ENCODE data around the gene FLNB. TPM values are rescaled to one million over a fixed set of nuclear protein-coding genes. Genes with fewer than 3 reads are reported as not detected.
"Not testable (repeated sequence)": the region's sequence is repeated elsewhere in the genome, so short reads cannot be mapped to it uniquely, and the experiment has no call there.

The FLNB gene
- total RNA-seq, 1 donor from 2014 or later = 183 TPM

DNA sequence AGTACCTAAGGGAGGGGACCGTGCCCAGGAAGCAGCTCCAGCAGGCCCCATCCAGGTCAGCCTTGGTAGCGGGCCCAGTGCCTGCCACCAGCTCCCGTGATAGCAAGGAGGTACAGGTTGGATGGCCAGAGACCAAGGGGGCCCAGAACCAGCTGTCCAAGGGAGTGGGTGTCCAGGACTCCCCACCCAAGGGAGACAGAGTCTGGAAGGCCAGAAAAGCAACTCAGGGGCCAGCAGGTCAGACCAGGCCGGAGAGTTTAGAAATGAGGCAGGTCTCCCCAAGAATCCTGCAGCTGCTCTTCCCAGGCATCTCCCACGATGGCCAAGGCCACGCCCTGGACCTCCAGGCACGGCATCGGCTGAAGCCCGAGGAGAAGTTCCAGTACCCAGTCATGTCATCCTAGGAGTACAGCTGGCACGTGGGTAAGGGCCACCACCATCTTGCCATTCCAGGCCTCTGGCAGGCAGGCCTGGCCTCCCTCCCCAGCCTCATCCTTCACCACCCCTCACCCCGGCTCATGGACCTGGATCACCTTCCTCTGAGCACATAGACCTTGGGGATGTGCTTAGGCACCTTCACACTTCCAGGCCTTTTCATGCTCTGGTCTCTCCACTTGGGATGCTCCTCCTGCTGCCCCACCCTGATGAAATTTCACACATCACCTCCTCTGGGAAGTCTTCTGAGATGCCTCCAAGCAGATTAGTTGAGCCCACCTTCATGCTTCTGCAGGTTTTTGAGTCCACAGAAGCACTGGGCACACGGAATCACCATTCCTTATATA lies 172.1 kb downstream of the FLNB start:
- no peak for DNase-seq (ENCODE audit: low spot score)

GRCh38 chr3:58180940-58181587 lies 172.8 kb downstream of the FLNB start:
- no peak for DNase-seq (ENCODE audit: low spot score)

- DNase-seq (ENCODE audit: low spot score) = no peak
These were observed 175.0 kb downstream of the FLNB start for GRCh38 chr3:58183221-58183620.

- no peak for DNase-seq (ENCODE audit: low spot score)
These were observed 175.7 kb downstream of the FLNB start for GRCh38 chr3:58183891-58184290.

DNA sequence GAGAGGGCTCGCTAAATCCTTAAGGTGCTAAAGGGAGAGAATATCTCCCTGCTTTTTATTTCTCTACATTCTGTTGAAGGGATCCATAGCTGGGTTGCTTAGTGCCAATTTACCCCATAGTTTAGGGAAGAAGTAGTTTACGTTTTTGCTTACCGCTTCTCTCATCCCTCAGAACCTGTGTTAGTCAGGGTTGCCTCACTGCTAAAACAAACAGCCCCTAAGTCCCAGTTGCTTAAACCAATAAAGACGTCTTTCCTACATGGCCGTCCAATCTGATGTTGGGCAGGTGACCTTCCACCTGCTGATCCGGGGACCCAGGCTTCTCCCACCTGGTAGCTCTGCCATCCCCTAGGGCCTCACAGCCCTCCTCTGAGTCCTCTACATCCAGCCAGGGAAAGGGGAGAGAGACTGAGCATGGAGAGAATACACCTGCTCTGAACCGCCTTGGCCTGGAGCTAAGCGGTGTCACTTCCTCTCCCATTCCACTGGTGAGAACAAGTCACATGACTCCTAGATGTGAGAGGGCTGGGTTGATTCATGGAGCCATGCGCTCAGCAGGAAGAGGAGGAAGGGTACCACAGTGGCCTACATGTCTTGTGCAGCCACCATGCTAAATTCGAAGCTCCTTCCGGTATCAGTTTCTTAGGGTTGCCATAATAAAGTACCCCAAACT lies 176.2 kb downstream of the FLNB start:
- DNase-seq (ENCODE audit: low spot score) = no peak

DNA sequence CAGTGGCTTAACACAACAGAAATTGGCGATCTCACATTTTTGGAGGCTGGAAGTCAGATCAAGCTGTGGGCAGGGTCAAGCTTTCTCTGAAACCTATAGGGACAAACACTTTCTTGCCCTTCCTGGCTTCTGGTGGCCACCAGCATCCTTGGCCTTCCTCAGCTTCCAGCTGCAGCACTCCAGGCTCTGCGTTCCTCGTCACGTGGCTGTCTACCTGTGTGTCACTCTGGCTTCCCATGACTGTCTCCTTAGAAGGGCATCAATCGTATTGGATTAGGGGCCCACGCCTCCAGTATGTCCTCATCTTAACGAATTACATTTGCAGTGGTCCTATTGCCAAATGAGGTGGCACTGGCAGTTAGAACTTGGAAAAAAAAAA lies 176.7 kb downstream of the FLNB start:
- no peak for DNase-seq (ENCODE audit: low spot score)

DNA sequence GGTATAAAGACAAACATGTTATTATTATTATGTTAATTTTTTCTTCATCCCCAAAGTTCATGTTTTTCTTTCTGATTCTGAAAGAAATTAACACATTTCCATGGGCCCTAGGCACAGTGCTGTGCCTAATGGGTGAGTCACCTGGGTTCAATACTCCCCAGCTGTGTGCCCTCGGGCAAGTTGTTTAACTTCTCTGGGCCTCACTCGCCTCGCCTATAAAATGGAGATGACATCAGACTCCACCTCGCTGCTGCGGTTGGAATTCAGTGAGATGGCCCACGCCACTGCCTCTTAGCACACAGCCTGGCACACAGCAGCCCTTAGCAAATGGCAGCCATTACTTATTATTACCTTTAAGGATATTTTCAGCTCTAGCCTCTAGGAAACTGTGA lies 179.9 kb downstream of the FLNB start:
- DNase-seq (ENCODE audit: low spot score) = no peak

DNA sequence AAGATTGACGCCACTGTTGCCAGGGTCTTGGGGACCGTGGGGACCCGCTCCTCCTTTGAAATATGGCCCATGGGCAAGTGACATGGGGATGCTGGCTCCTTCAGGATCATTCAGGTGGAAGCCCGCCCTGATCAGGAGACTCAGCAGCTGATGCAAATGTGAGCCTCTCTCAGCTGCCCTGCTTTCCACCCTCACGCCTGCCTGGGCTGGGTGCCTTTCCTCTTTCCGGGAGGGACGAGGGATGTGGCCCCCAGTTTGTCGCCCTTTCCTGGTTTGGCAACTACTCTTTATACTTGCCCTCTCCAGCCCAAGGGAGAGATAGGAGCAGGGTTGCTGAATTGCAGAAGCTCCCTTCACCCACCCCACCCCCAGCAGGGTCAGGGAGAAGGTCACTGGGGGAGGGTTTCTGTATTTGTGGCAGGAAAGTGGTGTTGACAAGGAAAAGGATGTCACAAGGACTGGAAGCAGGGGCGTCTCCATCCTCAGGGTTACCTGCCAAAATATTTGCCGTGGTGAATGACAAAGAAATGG lies 180.8 kb downstream of the FLNB start:
- no peak for DNase-seq (ENCODE audit: low spot score)

DNA sequence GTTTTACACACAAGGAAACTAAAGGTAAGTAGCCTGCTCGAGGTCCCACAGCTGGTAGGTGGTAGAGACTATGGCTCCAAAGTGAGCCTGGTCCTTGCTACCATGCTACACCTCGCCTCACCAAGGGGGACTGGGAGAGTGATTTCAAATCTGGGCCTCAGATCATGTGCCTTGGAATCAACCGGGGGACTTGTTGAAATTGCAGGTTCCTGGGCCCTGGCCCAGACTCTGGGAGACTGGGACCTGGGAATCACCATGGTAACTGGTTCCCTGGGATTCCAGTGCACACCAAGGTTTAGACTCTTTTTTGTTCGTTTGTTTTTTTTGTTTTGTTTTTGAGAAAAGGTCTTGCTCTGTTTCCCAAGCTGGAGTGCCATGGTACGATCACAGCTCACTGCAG lies 181.5 kb downstream of the FLNB start:
- no peak for DNase-seq (ENCODE audit: low spot score)

DNA sequence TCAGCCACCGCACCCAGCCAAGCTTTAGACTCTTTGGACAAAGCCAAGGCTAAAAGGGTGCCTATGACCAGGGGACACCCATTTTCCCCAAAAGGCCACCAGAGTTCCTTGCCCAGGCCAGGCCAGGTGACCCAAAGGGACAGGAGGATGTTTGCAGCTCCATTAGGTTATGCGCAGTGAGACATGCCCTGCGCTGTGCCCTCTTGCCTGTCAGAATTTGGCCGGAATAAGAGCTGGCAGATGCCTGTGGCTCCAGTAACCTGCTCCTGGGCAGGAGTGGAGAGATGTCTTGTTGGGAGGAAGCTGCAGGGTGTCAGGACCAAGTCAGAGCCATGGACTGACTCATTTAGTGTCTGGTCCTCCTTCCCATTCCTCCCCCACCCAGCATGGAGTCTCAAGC lies 182.1 kb downstream of the FLNB start:
- DNase-seq (ENCODE audit: low spot score) = no peak

DNA sequence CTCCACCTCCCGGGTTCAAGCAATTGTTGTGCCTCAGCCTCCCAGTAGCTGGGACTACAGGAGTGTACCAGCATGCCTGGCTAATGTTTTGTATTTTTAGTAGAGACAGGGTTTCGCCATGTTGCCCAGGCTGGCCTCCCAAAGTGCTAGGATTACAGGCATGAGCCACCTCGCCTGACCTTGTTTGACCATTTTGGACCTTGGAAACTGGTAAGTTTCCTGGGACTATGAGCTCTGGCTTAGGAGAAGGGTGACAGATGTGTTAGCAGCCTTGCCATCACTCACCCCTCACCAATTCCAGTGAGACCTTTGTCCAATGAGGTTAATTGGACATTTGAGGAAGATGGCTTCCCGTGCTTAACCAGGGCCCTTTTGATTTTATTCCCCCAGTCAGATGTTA lies 182.7 kb downstream of the FLNB start:
- DNase-seq (ENCODE audit: low spot score) = no peak

- no peak for DNase-seq (ENCODE audit: low spot score)
These were observed 183.3 kb downstream of the FLNB start for GRCh38 chr3:58191361-58191991.

DNA sequence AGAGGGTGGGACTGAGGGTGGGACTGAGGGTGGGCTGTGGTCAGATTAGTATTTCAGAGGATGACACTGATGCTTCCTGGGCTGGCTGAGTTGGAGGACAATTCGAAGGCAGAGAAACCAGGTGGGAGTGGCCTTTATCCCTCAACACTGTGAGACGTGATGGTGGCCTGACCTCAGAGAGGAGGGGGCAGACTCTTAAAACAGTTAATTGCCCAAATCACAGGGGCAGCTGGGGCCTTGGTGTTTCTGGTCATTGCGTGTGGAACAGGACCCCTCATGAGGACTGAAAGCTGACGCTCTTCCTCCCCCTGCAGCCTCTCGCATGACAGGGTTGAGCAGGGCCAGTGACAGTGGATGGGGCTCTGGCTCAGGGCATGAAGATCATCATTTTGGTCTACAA lies 183.8 kb downstream of the FLNB start:
- no peak for DNase-seq (ENCODE audit: low spot score)

- no peak for DNase-seq (ENCODE audit: low spot score)
These were observed 185.6 kb downstream of the FLNB start for GRCh38 chr3:58193682-58194407.

GRCh38 chr3:58197588-58197987 lies 189.4 kb downstream of the FLNB start:
- no peak for DNase-seq (ENCODE audit: low spot score)

GRCh38 chr3:58198362-58198761 lies 190.1 kb downstream of the FLNB start:
- no peak for DNase-seq (ENCODE audit: low spot score)

GRCh38 chr3:58198804-58199203 lies 190.6 kb downstream of the FLNB start:
- no peak for DNase-seq (ENCODE audit: low spot score)

DNA sequence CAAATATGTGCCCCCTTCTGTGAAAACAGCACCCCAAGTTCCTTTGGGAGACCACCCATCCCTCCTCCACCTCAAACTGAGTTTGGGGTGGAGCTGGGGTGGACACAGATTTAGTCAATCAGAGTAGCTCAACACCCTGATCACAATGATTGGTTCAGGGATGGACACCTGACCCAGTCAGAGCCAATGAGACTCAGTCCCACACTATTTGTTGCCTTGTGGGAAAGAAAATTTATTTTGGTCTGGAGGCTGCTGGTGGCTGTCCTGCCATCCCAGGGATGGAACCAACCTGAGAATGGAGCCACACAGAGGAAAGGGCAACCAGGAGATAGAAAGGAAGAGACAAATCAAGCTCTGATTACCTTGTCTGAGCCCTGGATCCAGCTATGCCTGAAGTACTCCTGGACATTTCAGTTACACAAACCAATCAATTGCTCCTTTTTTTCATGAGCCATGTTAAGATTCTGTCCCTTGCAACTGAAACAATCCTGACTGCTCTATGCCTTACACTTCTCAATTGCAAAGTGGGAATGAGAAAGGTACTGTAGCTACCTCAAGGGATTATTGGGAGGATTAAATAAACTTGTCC lies 192.0 kb downstream of the FLNB start:
- no peak for DNase-seq (ENCODE audit: low spot score)

DNA sequence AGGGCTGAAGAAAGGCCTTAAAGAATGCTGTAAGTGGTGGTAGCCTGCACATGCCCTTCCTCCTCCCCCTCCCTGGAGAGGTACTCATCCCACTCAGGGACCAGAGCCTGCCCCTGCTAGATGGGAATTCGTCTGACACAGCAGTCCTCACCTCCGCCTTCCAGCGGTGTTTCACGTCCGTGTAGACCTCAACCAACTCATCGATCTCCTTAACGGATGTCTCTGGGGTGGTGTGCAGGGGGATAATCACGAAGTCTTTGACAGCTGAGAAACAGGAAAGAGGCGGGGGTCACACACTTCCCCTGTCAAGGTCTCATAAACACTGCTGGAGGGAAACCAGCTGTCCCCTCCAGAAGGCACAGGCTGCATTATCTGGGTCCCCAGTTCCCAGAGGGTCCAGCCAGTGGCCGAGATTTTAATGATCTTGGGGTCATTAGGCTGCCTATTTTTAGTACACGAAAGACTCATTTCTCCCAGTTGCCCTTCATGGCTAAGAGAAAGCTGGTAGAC lies 192.7 kb downstream of the FLNB start:
- no peak for DNase-seq (ENCODE audit: low spot score)

- not testable (repeated sequence) for DNase-seq (ENCODE audit: low spot score)
These were observed 193.2 kb downstream of the FLNB start for GRCh38 chr3:58201451-58201850.

DNA sequence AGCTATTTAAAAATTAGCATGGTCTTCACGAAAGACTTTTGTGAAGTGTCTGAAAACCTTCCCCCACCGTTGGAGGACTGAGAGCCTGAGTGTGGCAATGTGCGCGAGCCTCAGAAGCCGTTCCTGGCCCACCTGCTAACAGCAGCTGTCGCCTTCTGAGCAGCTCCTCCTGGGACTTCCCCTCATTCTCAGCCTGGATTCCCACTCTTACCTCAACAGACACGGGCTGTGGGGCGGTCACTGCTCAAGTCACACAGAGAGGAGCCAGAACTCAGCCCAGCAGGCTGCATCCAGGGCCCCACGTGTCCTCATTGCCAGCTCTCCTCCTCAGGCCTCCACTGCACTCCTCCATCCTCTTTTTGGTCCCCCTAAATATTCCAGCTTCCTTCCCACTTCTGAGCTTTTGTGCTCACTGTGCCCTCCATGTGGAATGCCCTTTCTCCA lies 194.7 kb downstream of the FLNB start:
- no peak for DNase-seq (ENCODE audit: low spot score)
